HG03095 (cell line): ENCODE measurements around the gene CX3CL1.

Experiments
- ATAC-seq: cut with Tn5 transposase; IDR thresholded peaks from one replicate; pipeline ENCODE4 v1.9.1; 2021; ENCODE audit warnings: moderate library complexity; ENCODE audit not compliant: unreplicated experiment

Gene CX3CL1

GRCh38 chr16:57403965-57404817 is 31.9 kb downstream of the CX3CL1 start, which contains the start of gene CCL17:
TSS of gene CCL17 (plus strand) at chr16:57404767. CDS start at chr16:57413933, 9,166 bp downstream.
- no peak for ATAC-seq

GRCh38 chr16:57405097-57405496 is 32.8 kb downstream of the CX3CL1 start:
- no peak for ATAC-seq

DNA sequence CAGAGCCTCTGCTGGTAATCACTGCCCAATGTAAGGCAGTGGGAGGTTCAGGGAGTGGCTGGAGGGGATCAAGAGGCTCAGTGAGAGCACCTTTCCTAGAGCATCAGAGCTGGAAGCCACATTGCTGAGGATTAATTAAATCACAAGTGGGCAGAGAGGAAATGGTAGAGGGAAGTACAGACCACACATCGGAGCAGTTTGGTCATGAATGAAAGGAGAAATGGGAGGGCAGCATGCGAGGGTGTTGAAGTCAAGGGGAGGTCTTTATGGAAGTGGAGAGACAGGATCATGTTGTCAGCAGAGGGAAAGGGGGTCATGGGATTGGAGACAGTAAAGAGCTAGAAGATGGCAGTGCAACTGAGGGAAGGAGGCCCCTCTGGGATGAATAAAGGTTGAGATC is 34.6 kb downstream of the CX3CL1 start:
- no peak for ATAC-seq

DNA sequence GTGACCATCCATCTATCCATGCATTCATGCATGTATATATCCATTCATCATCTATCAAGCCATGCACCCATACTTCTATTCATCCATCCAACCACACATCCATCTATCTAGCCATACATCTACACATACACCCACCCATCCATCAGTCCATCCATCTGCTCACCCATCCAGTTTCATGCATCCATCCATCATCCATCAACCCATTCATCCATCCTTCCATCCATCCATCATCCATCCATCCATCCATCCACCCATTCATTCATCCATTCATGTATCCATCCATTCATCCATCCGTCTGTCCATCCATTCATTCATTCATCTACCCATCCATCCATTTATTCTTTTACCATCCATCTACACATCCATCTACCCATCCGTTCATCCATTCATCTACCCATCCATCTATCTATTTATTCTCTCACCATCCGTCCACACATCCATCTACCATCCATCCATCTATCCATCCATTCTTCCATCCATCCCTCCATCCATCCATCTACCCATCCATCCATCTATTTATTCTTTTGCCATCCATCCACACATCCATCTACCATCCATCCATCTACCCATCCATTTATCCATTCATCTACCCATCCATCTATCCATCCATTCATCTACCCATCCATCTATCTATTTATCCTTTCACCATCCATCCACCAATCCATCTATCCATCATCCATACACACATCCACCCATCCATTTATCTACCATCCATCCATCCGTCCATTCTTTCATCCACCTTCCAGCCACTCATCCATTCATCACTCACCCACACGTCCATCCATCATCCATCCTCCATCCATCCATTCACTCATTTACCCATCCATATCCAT is 35.4 kb downstream of the CX3CL1 start:
- no peak for ATAC-seq

- no peak for ATAC-seq
Observed at GRCh38 chr16:57409065-57409464, 36.8 kb downstream of the CX3CL1 start.

DNA sequence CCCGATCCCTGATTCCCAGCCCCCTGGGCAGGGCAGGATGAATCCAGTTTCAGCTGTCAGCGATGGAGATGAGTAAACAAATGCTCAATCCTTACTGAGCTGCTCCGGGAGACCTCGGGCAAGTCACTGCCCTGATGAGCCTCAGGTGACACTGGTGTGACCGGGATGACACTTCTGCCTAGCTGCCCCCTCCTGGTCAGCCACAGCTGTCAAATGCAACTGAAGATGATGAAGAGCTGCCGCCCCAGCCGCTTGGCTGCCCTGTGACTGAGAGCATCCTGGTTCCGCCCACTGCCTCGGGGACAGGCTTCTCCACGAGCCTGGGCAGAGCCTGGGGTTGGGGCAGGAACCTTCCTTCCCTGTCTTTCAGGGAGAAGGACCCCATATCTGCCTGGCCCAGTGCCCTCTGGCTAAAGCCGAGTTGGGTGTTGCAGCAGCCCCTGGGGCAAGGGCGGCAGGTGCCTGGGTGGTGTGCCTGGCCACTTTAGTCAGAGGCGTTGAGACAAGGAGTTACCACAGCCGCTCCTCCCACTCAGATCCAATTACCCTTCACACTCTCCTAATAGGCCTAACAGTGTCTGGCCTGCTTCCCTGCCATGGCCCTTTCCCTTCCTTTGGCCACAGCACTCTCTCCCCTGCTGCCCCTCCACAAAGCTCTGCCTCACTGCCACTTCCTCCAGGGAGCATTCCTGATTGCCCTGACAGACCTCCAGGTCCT is 37.7 kb downstream of the CX3CL1 start:
- no peak for ATAC-seq

- no peak for ATAC-seq
Observed at GRCh38 chr16:57411362-57411976, 39.2 kb downstream of the CX3CL1 start.

DNA sequence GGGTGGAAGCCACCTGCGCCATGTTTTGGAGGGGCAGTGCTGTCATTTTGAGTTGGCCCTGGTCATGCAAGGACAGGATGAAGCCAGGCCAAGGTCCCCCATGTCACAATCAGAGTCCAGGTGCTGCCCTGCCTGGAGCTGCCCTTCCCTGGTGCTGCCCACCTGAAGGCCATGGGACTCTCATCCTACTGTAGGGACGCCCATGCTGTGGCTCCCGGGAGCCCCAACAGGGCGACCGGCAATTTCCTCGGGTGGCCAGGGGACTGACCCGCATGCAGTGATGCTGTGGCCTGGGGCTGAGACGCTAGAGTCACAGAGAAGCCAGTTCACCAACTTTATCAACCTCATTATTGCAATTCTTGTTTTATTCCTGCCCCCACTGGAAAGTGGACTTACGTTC is 40.3 kb downstream of the CX3CL1 start:
- no peak for ATAC-seq

DNA sequence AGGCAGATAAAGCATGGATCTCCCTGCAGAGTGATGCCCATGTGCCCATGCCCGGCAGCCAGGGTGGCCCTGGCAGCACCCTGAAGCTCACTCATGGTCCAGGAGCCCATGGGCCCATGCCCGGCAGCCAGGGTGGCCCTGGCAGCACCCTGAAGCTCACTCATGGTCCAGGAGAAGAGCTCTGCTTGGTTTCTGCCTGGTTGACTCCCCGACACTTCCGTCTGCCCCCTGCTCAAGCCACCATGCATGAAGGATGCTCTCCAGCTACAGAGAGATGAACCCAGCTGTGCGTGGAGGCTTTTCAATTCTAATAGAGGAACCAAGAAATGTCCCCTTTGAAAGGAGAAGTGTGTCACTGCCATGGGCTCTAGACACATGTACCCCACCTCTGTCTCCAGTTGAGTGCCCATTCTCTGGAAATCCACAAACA is 41.0 kb downstream of the CX3CL1 start:
- peak; percentile 65 for ATAC-seq

DNA sequence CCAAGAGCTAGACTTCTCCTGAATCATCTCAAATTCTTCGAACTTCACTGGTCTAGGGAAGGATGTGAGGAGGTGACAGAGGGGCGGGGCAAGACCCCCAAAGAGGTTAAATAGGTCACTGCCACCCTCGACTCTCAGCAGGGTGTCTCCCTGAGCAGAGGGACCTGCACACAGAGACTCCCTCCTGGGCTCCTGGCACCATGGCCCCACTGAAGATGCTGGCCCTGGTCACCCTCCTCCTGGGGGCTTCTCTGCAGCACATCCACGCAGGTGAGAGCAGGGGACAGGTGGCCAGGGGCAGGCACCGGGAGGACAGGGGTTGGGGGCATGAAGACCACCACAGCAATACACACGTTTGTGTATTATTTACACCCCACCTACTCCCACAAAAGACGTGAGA is 41.4 kb downstream of the CX3CL1 start:
- ATAC-seq, result no peak

GRCh38 chr16:57416084-57416483 is 43.8 kb downstream of the CX3CL1 start:
- no peak for ATAC-seq

- no peak for ATAC-seq
Observed at GRCh38 chr16:57419506-57419905, 47.2 kb downstream of the CX3CL1 start.

DNA sequence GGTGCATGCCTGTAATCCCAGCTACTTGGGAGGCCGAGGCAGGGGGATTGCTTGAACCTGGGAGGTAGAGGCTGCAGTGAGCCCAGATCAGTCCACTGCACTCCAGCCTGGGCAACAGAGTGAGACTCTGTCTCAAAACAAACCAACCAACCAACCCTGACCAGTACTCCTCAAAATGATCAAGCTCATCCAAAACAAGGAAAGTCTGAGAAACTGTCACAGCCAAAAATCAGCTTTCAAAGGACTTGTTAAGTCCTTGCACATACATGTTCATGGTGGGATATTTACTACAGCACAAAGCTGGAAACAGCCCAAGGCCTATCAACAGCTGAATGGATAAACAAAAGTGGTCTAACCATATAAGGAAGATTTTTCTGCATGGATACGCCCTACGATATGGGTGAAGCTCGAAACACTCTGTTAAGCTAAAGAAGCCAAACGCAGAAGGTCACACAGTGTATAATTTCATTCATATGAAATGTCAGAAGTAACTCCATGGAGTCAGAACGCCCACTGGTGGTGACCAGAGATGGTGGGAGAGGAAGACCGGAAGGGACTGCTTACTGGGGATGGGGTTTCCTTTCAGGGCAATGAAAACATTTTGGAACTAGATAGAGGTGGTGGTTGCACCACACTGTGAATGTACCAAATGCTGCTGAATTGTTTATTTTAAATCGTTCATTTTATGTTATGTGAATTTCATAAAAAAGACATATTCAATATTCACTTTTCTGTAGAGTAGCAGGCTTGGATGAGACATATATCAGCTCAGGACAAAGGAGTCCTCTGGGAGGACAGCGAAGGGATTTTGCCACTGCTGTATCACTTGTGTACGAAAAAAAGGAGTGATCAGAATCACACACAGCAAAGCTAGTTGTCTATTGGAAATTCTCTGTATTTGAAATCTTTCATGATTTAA is 50.0 kb downstream of the CX3CL1 start:
- no peak for ATAC-seq

DNA sequence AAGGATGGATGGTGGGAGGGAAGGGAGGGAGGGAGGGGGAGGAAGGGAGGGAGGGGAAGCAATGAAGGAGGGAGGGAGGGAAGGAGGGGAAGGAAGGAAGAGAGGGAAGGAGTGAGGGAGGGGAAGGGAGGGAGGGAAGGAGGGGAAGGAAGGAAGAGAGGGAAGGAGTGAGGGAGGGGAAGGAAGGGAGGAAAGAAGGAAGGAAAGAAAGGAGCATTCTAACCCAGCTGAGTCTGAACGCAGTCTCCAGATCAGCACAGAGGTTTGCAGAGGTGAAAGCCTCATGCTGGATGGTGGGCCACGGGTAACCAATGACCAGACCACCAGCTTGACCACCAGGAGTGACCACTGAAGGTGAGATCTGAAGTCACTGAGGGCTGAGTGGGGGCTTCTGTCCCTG is 50.9 kb downstream of the CX3CL1 start:
- ATAC-seq, result no peak

DNA sequence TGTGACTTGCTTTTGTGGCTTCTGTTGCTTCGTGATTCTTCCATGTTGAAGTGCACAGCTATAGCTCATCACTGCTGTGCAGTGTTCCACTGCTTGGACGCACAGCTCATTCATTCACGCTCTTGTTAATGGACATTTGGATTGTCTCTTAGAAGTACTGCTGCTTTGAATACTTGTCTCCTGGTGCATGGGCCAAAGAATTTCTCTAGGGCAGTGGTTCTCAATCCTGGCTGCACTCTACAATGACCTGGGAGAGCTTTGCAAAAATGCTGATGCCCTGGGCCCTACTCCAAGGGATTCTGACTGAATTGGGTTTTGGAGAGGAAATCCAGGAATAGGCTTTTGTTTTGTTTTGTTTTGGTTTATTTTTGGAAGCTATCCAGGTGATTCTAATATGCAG is 52.3 kb downstream of the CX3CL1 start:
- ATAC-seq, result no peak

DNA sequence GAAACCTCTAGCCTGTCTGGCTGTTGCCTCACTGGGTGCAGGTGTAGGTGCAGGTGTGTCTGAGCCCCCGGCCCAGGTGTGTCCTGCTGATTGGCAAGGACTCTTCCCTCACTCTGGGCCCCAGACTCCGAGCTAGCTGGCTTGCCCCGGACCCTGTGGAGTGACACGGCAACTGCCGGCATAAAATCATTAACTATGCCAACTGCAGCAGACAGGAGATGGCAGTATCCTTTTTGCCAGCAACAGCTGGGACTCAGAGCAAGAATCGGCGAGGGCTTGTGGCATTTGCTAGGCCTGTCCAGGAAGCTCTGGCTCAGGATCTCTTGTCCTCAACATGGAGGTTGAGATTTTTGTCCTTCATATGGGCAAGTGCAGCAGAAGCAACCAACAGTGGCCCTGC is 54.1 kb downstream of the CX3CL1 start:
- ATAC-seq, result no peak

GRCh38 chr16:57427307-57427706 is 55.0 kb downstream of the CX3CL1 start:
- ATAC-seq, result no peak

DNA sequence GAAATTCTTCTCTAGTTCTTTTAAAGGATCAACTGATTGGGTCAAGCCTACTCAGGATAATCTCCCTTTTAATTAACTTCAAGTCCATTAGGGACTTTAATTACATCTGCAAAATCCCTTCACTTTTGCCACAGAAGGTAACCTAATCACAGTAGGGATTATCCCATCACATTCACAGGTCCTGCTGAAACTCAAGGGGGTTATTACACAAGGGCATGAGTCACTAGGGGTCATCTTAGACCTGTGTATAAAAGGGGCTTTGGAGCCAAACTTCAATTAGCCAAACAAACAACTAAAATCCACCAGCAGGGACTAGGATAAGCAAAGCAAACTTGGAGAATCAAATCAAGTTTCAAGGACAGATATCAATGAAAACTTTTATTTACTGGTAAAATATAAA is 55.5 kb downstream of the CX3CL1 start:
- ATAC-seq, result no peak

- ATAC-seq, result no peak
Observed at GRCh38 chr16:57430955-57431354, 58.7 kb downstream of the CX3CL1 start.

GRCh38 chr16:57432505-57432904 is 60.2 kb downstream of the CX3CL1 start:
- ATAC-seq, result no peak
